K562 (cell line): ENCODE data around the gene SORCS2. TPM values are rescaled to one million over a fixed set of nuclear protein-coding genes. Genes with fewer than 3 reads are reported as not detected.

ENCODE experiments used
- ATAC-seq: fragments of 200-7000 bp; cut with Tn5 transposase; 3 replicates; pipeline ENCODE4 v1.9.1; 2020; ENCODE audit warnings: moderate library complexity
- BruUV-seq: library from RNA; stranded (reverse); fragments of 400-500 nt; replicated peaks from 2 replicates; lab custom pipeline; 2021; lab: Mats Ljungman, UMichigan
- CTCF ChIA-PET: fragments of 300-600 bp; formaldehyde crosslinking; extraction: SDS; loops from one replicate; lab custom pipeline; 2021; ENCODE audit warnings: low intra/inter-chr PET ratio; lab: Yijun Ruan, JAX
- POLR2A ChIA-PET: fragments of 300-600, 350-650 bp; sonication (Branson Sonifier 250); formaldehyde crosslinking; extraction: SDS; loops from one replicate; lab custom pipeline; 2021; ENCODE audit warnings: antibody characterized with exemption, inconsistent platforms; lab: Yijun Ruan, JAX
- DNase-seq, 4 experiments: peaks; one replicate each; pipeline versions ENCODE4 v3.0.0 to v3.0.0-alpha.2; 2011 to 2018; ENCODE audit warnings: low spot score in 3 of 4, mixed read lengths in 3 of 4; ENCODE audit errors: extremely low read depth in 1 of 4
- FAIRE-seq: peaks from 2 replicates; lab custom pipeline; 2011; peaks lifted over from hg19 to GRCh38; lab: Jason Lieb, UNC
- H2AFZ ChIP-seq: 2 replicates; pipeline ENCODE4 v1.6.0; 2011; ENCODE audit warnings: low read depth, low read length, control low read depth, inconsistent platforms
- H3K27ac ChIP-seq: fragments of 200-600 bp; 3 replicates; pipeline ENCODE4 v1.8.0; 2011; ENCODE audit warnings: low read depth, mild to moderate bottlenecking, control low read depth, inconsistent platforms, low read length, moderate library complexity, mixed read lengths; ENCODE audit errors: extremely low read depth
- H3K27me3 ChIP-seq, 2 experiments: fragments of 300-600 bp in 1 of 2; 2 replicates in 1 of 2; 3 replicates in 1 of 2; pipeline versions ENCODE4 v1.6.0 to v1.8.0; 2011; ENCODE audit warnings: inconsistent platforms in 2 of 2, low read length in 2 of 2, mild to moderate bottlenecking in 1 of 2, mixed read lengths in 1 of 2, moderate library complexity in 1 of 2; ENCODE audit not compliant: control insufficient read depth in 2 of 2, insufficient read depth in 2 of 2
- H3K36me3 ChIP-seq: fragments of 300-600 bp; 3 replicates; pipeline ENCODE4 v1.8.0; 2011; ENCODE audit warnings: mild to moderate bottlenecking, low read length, inconsistent platforms; ENCODE audit not compliant: control insufficient read depth, insufficient read depth
- H3K4me1 ChIP-seq, 2 experiments: fragments of 200-600 bp in 1 of 2; replicated peaks in 1 of 2; 2 replicates in 1 of 2; 3 replicates in 1 of 2; pipeline versions ENCODE4 v1.5.1 to v1.8.0; 2011; ENCODE audit warnings: inconsistent platforms in 2 of 2, low read length in 2 of 2, mild to moderate bottlenecking in 1 of 2, mixed read lengths in 1 of 2, moderate library complexity in 1 of 2; ENCODE audit not compliant: control insufficient read depth in 2 of 2, insufficient read depth in 2 of 2
- H3K4me2 ChIP-seq: 2 replicates; pipeline ENCODE4 v1.6.1; 2011; ENCODE audit warnings: low read length, control low read depth, inconsistent platforms, mixed read lengths; ENCODE audit not compliant: insufficient read depth
- H3K4me3 ChIP-seq: fragments of 200-600 bp; sonication (generic), shearing (Covaris generic); 2 replicates; pipeline ENCODE4 v1.5.1; 2016; ENCODE audit warnings: control low read depth, inconsistent platforms
- H3K79me2 ChIP-seq: fragments of 200-600 bp; 3 replicates; pipeline ENCODE4 v1.8.0; 2011; ENCODE audit warnings: low read length, inconsistent platforms; ENCODE audit not compliant: control insufficient read depth, insufficient read depth
- H3K9ac ChIP-seq, 2 experiments: 2 replicates each; pipeline versions ENCODE4 v1.6.0 to v1.6.1; 2011; ENCODE audit warnings: low read depth in 2 of 2, low read length in 2 of 2, control low read depth in 1 of 2, inconsistent platforms in 1 of 2, mild to moderate bottlenecking in 1 of 2, mixed read lengths in 1 of 2; ENCODE audit not compliant: insufficient read depth in 1 of 2
- H3K9me1 ChIP-seq: one replicate; pipeline ENCODE4 v1.6.0; 2011; ENCODE audit warnings: inconsistent platforms, mild to moderate bottlenecking, low read length, moderate library complexity; ENCODE audit not compliant: control insufficient read depth, insufficient read depth
- H3K9me3 ChIP-seq: replicated peaks from 2 replicates; pipeline ENCODE4 v1.5.1; 2011; ENCODE audit warnings: low read depth, low read length, inconsistent platforms; ENCODE audit not compliant: control insufficient read depth, insufficient read depth
- H4K20me1 ChIP-seq: replicated peaks from 2 replicates; pipeline ENCODE4 v1.6.1; 2011; ENCODE audit warnings: low read length, inconsistent platforms, mixed read lengths; ENCODE audit not compliant: control insufficient read depth, insufficient read depth
- EP300 ChIP-seq: IDR thresholded peaks from 2 replicates; pipeline ENCODE4 v1.6.1; 2012; ENCODE audit warnings: low read length, improper control_type of control experiment
- GABPB1 ChIP-seq: sonication (generic); formaldehyde crosslinking; IDR thresholded peaks from 2 replicates; pipeline ENCODE4 v1.8.0; 2022; ENCODE audit warnings: mild to moderate bottlenecking, missing genetic modification reagents
- HDAC8 ChIP-seq: fragments of 450-650 bp; IDR thresholded peaks from 2 replicates; pipeline ENCODE4 v1.6.1; 2016; ENCODE audit warnings: mild to moderate bottlenecking, missing genetic modification characterization, moderate library complexity, missing compliant biosample characterization
- SMC3 ChIP-seq: conservative IDR thresholded peaks from 2 replicates; pipeline ENCODE4 v1.6.1; 2011; ENCODE audit warnings: low read depth, low read length, improper control_type of control experiment; ENCODE audit not compliant: insufficient read depth
- ZNF408 ChIP-seq: fragments of 250-450 bp; sonication (Bioruptor Pico); IDR thresholded peaks from 2 replicates; pipeline ENCODE4 v1.4.0; 2020; ENCODE audit warnings: low read depth, mild to moderate bottlenecking, moderate library complexity
- ZNF717 ChIP-seq: fragments of 250-450 bp; sonication (Bioruptor Pico); IDR thresholded peaks from 2 replicates; pipeline ENCODE4 v1.5.0; 2021
- ZNF785 ChIP-seq: fragments of 250-450 bp; sonication (Bioruptor Pico); IDR thresholded peaks from 2 replicates; pipeline ENCODE4 v1.4.0; 2020; ENCODE audit warnings: mild to moderate bottlenecking
- WGBS: fragments of 100-300 bp; shearing (Covaris generic); methylation state at CpG from one replicate; pipeline ENCODE4 v1.1.6; 2016; ENCODE audit warnings: low coverage, mixed read lengths; ENCODE audit not compliant: insufficient coverage; ENCODE audit errors: missing lambda C conversion rate; 5-methylcytosine and 5-hydroxymethylcytosine counted together
- in situ Hi-C: fragments of 300-500 bp; cut with MboI; formaldehyde crosslinking; loops from 4 replicates; pipeline ENCODE4 v1.15.0; 2018; ENCODE audit warnings: inconsistent platforms, mixed read lengths
- intact Hi-C: fragments of 100-400 bp; cut with micrococcal nuclease; formaldehyde crosslinking; loops from 2 replicates; pipeline ENCODE4 v1.14.2; 2022
- polyA plus RNA-seq, 8 experiments: library from polyadenylated mRNA; depleted of rRNA in 4 of 8; stranded (reverse) in 5 of 8; unstranded in 3 of 8; fragments of >200 nt; fragmentation: Nextera tagmentation in 2 of 8; fragmentation: Illumina TruSeq in 1 of 8; extraction: Ambion mirVana in 2 of 8; extraction: Trizol in 1 of 8; gene quantifications; 2 replicates each; pipeline versions ENCODE4 v1.2.1 to v1.2.3, GENCODE V29; 2011 to 2014; ENCODE audit warnings: inconsistent platforms in 1 of 8, missing spikeins in 1 of 8
- total RNA-seq, 7 experiments: library from RNA; depleted of rRNA in 6 of 7; stranded (reverse); fragments of >200 nt in 6 of 7; fragmentation: Illumina TruSeq in 2 of 7; extraction: Trizol in 2 of 7; gene quantifications; 2 replicates each; pipeline versions ENCODE4 v1.2.1 to v1.2.3, GENCODE V29; 2011 to 2021; ENCODE audit warnings: low replicate concordance in 1 of 7
- TF ChIP-seq, protein P1 (sequence below), 2 experiments: IDR thresholded peaks; 2 replicates each; pipeline ENCODE4 v1.6.1; 2012; ENCODE audit warnings: improper control_type of control experiment in 2 of 2, low read depth in 2 of 2, low read length in 2 of 2, borderline replicate concordance in 1 of 2

Gene SORCS2
- total and polyA plus RNA-seq, 9 of the 15 experiments (the other 6 are each of a cell fraction or from before 2014, with no cell fraction given) = not detected

DNA sequence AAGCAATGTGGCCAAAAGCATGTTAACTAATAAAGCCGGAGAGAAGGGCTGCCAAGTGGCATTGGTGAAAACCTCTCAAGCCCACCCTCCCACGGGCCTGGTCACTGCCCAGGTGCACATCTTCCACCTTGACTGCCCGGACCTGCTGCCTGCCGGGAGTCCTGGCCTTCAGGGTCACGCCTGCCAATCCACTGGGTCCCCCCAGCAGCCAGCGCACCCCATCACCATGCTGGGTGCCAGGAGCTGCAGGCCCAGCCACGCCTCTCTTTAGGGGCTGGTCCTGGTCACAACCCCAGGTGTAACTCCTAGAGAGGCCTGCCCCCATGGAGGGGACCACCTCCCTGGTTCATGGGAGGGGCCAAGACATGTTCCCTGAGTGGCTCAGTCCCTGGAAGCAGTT is 176.0 kb downstream of the SORCS2 start:
- Histone ChIP-seq H3K27ac (no peak overlapping the region), H3K9me3 (no peaks in the 10 kb centered on the region), H3K27me3 (peaks cover 18 to 48% of the 10 kb centered on the region in 2 experiments; a peak in 4 of 5 replicates), H3K4me3 (no peak overlapping the region), H3K4me1 (no peaks in the 10 kb centered on the region), H3K36me3 (no peaks in the 10 kb centered on the region), H2AFZ (no peak overlapping the region), H3K9me1 (no peaks in the 10 kb centered on the region), H3K9ac (no peak overlapping the region), H3K4me2 (no peak overlapping the region), H4K20me1 (peaks cover 6% of the 10 kb centered on the region), H3K79me2 (no peaks in the 10 kb centered on the region)
- intact Hi-C loops (no loop called here), in situ Hi-C loops (no loop called here)
- DNase-seq = no peak
- 2% methylated on average over 6 of the region's 7 CpGs for WGBS
- no peak for FAIRE-seq
- ATAC-seq = no peak
- ChIA-PET CTCF (no interaction called here), POLR2A (interaction anchor here (0.6 to 0.8 kb wide), 2 partner anchors 118 to 1145 kb away, joined by 3 read pairs; no protein-coding TSS in a partner anchor)
- no peak for TF ChIP-seq HDAC8 (tag)
- TF ChIP-seq GABPB1 (CRISPR knock-in tag) = no peak
- TF ChIP-seq ZNF717 = no peak
- TF ChIP-seq ZNF408 (CRISPR knock-in tag) = no peak
- no peak for TF ChIP-seq SMC3
- TF ChIP-seq EP300 = no peak
- no peak for TF ChIP-seq ZNF785
- TF ChIP-seq, protein P1, sequence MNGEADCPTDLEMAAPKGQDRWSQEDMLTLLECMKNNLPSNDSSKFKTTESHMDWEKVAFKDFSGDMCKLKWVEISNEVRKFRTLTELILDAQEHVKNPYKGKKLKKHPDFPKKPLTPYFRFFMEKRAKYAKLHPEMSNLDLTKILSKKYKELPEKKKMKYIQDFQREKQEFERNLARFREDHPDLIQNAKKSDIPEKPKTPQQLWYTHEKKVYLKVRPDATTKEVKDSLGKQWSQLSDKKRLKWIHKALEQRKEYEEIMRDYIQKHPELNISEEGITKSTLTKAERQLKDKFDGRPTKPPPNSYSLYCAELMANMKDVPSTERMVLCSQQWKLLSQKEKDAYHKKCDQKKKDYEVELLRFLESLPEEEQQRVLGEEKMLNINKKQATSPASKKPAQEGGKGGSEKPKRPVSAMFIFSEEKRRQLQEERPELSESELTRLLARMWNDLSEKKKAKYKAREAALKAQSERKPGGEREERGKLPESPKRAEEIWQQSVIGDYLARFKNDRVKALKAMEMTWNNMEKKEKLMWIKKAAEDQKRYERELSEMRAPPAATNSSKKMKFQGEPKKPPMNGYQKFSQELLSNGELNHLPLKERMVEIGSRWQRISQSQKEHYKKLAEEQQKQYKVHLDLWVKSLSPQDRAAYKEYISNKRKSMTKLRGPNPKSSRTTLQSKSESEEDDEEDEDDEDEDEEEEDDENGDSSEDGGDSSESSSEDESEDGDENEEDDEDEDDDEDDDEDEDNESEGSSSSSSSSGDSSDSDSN (IDR thresholded peaks at IDR 0.05; ENCODE audit: borderline replicate concordance in 1 of 2, low read depth in 2 of 2, low read length in 2 of 2) = no peak
- no TSS peak for BruUV-seq
